Activated B cell treated with CpG ODN at 0.5 μM for 24 hours (primary cell): ENCODE results near the gene CPNE4. TPM values are rescaled to one million over a fixed set of nuclear protein-coding genes. Genes with fewer than 3 reads are reported as not detected.

ENCODE experiments used
- ATAC-seq: fragments of 200-7000 bp; cut with Tn5 transposase; one replicate; pipeline ENCODE4 v1.10.0; 2021; ENCODE audit warnings: low read depth, mild to moderate bottlenecking, moderate library complexity
- CTCF ChIA-PET: fragments of 350-600 bp; sonication (Branson Sonifier 250); formaldehyde crosslinking; loops from one replicate; lab custom pipeline; 2021; ENCODE audit warnings: antibody characterized with exemption; lab: Charles Lee
- POLR2A ChIA-PET: fragments of 350-600 bp; sonication (Branson Sonifier 250); formaldehyde crosslinking; loops from one replicate; lab custom pipeline; 2021; ENCODE audit warnings: antibody characterized with exemption; lab: Charles Lee
- DNase-seq: peaks from one replicate; pipeline ENCODE4 v3.0.0; 2022
- H3K27ac Mint-ChIP-seq: one replicate; pipeline ENCODE4 v1.8.0; 2020; ENCODE audit warnings: mixed read lengths
- H3K27me3 Mint-ChIP-seq: one replicate; pipeline ENCODE4 v1.8.0; 2021; ENCODE audit warnings: mixed read lengths
- H3K36me3 Mint-ChIP-seq: one replicate; pipeline ENCODE4 v1.8.0; 2021; ENCODE audit warnings: low read depth, mixed read lengths
- H3K4me1 Mint-ChIP-seq: one replicate; pipeline ENCODE4 v1.8.0; 2021; ENCODE audit warnings: mixed read lengths
- H3K4me3 Mint-ChIP-seq: one replicate; pipeline ENCODE4 v1.8.0; 2020; ENCODE audit warnings: mild to moderate bottlenecking, mixed read lengths
- H3K9me3 Mint-ChIP-seq: one replicate; pipeline ENCODE4 v1.8.0; 2020; ENCODE audit warnings: mixed read lengths
- intact Hi-C: fragments of 100-400 bp; cut with micrococcal nuclease; formaldehyde crosslinking; loops from one replicate; pipeline ENCODE4 v1.15.1; 2024
- total RNA-seq: library from RNA; stranded (reverse); gene quantifications from 2 replicates; pipeline ENCODE4 v1.2.3, GENCODE V29; 2022
- TF ChIP-seq, protein P1 (sequence below): fragments of 200-600 bp; IDR thresholded peaks from one replicate; pipeline ENCODE4 v1.8.0; 2022; ENCODE audit warnings: antibody characterized with exemption, mild to moderate bottlenecking

Gene CPNE4
- total RNA-seq, 1 donor from 2014 or later, result not detected

DNA sequence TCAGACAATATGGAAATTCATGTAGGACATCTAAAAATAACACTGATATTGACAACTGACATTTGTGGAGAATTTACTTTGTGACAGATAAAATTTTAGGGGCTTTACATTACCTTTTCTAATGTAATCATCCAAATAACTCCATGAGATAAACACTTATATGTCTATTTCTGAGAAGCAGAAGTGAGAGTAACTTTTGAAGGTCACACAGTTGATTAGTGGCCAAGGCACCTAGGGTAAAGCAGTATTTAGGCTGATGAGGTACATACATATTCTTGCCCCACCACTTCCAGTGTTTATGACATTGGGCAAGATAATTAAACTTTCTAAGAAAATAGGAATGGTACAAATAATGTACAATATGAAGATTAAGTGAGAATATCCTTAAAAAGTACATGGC lies 248.4 kb downstream of the CPNE4 start:
- H3K36me3 Mint-ChIP-seq, result no peaks in the 10 kb centered on the region
- H3K4me3 Mint-ChIP-seq, result no peak overlapping the region
- no peak for ATAC-seq
- DNase-seq, result no peak
- ChIA-PET CTCF (no interaction called here), POLR2A (no interaction called here)
- TF ChIP-seq, protein P1, sequence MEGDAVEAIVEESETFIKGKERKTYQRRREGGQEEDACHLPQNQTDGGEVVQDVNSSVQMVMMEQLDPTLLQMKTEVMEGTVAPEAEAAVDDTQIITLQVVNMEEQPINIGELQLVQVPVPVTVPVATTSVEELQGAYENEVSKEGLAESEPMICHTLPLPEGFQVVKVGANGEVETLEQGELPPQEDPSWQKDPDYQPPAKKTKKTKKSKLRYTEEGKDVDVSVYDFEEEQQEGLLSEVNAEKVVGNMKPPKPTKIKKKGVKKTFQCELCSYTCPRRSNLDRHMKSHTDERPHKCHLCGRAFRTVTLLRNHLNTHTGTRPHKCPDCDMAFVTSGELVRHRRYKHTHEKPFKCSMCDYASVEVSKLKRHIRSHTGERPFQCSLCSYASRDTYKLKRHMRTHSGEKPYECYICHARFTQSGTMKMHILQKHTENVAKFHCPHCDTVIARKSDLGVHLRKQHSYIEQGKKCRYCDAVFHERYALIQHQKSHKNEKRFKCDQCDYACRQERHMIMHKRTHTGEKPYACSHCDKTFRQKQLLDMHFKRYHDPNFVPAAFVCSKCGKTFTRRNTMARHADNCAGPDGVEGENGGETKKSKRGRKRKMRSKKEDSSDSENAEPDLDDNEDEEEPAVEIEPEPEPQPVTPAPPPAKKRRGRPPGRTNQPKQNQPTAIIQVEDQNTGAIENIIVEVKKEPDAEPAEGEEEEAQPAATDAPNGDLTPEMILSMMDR, result no peak
- H3K27me3 Mint-ChIP-seq, result peaks cover 4% of the 10 kb centered on the region
- intact Hi-C loops, result no loop called here
- no peak overlapping the region for H3K27ac Mint-ChIP-seq
- no peaks in the 10 kb centered on the region for H3K9me3 Mint-ChIP-seq
- no peaks in the 10 kb centered on the region for H3K4me1 Mint-ChIP-seq

DNA sequence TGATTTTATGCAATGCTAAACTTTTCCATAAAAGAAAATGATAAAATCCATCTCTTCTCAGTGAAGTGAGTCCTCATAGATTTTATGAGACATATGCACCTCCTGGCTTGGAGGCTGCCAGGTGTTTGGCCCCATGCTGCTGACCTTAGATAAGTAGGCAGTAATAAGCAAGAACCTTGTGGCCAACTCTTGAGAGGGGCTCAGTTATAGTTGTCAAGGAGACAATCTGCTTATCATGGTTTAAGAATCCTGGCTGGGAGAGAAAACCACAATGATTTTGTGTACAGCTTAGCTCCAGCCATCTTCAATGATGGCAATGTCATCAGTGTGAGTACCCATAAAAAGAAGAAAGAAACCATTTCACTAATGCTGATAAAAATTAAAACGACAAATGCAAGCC lies 252.1 kb downstream of the CPNE4 start:
- no peak for DNase-seq
- H3K4me3 Mint-ChIP-seq, result no peak overlapping the region
- H3K27ac Mint-ChIP-seq, result no peak overlapping the region
- peaks cover 2% of the 10 kb centered on the region for H3K9me3 Mint-ChIP-seq
- ChIA-PET POLR2A (no interaction called here), CTCF (no interaction called here)
- TF ChIP-seq, protein P1, result no peak
- intact Hi-C loops, result no loop called here
- no peaks in the 10 kb centered on the region for H3K4me1 Mint-ChIP-seq
- ATAC-seq, result no peak
- no peaks in the 10 kb centered on the region for H3K36me3 Mint-ChIP-seq
- H3K27me3 Mint-ChIP-seq, result peaks cover 2% of the 10 kb centered on the region

DNA sequence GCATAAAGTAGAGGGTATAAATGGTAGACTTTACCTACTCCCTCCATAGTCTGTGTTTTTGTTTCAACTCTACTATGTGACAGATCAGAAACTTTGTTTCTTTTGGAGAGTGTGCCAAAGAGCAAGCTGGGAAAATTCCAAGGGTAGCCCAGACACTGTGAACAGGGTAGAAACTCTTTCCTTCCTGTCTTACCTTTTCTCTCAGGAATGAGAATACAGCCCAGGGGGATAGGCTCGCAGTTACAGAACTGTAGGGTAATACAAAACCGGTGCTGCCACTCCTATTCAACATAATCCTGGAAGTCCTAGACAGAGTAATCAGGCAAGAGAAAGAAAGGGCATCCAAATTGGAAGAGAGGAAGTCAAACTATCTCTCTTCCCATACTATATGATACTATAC lies 256.3 kb downstream of the CPNE4 start:
- TF ChIP-seq, protein P1, result no peak
- intact Hi-C loops, result no loop called here
- H3K9me3 Mint-ChIP-seq, result peaks cover 2% of the 10 kb centered on the region
- no peak for ATAC-seq
- H3K4me3 Mint-ChIP-seq, result no peak overlapping the region
- no peak overlapping the region for H3K27ac Mint-ChIP-seq
- H3K36me3 Mint-ChIP-seq, result no peaks in the 10 kb centered on the region
- ChIA-PET POLR2A (no interaction called here), CTCF (no interaction called here)
- no peaks in the 10 kb centered on the region for H3K4me1 Mint-ChIP-seq
- H3K27me3 Mint-ChIP-seq, result peaks cover 2% of the 10 kb centered on the region
- DNase-seq, result no peak

DNA sequence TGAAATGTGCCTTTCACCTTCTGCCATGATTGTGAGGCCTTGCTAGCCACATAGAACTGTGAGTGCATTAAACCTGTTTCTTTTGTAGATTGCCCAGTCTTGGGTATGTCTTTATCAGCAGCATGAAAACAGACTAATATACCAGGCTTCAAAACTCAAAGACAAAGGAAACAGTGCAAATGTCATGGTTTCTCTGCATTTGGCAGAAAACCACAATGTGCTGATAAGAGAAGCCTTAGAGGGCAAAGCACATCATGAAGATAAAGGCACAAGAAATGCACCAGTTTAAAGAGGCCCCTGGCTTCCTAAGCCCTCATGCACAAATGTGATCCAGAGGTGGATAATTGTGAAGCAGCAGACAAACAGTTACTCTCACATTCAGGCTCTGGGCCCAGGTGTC lies 259.2 kb downstream of the CPNE4 start:
- CTCF ChIA-PET, result no interaction called here
- TF ChIP-seq, protein P1, result no peak
- Mint-ChIP-seq H3K27ac (no peak overlapping the region), H3K4me1 (no peaks in the 10 kb centered on the region), H3K9me3 (peaks cover 2% of the 10 kb centered on the region), H3K27me3 (peaks cover 4% of the 10 kb centered on the region), H3K36me3 (no peaks in the 10 kb centered on the region), H3K4me3 (no peak overlapping the region)
- ATAC-seq (no peak), DNase-seq (no peak)
- intact Hi-C loops, result no loop called here
- POLR2A ChIA-PET, result no interaction called here

DNA sequence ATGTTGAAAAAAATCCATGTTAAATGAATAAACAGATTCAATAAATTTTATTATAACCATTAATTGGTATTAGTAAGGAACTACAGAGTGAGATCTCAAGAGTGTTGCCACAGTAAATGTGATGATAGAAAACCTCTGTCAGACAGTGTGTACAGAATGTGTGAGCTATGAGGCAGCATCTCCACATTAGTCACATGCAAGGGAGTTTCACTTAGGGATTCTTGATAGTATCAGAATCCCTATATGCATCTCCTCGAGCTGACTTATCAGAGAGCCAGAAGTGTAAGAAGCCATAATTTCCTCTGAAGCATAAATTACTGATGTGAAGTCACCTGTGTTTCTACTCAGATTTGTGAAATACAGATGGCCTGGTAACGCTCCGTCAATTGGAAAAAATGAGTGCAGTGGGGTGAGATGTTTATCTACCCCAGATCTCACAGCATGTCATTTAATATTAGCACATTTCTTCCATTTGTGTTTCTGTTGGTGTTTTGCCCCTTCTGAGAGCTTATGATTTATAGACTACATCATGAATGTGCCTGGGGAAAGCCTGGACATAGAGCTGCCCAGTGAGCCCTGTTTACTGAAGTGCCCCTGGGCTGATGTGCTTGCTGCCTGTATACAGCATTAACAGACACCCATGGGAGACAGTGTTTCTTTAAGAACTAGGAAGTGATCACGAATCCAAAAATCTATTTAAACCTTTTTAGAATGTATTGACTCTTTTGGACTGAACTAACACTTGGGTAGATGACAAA lies 262.4 kb downstream of the CPNE4 start:
- TF ChIP-seq, protein P1, result no peak
- Mint-ChIP-seq H3K4me3 (no peak overlapping the region), H3K4me1 (no peaks in the 10 kb centered on the region), H3K27me3 (peaks cover 3% of the 10 kb centered on the region), H3K36me3 (no peaks in the 10 kb centered on the region), H3K27ac (no peak overlapping the region), H3K9me3 (no peaks in the 10 kb centered on the region)
- no peak for DNase-seq
- no peak for ATAC-seq
- CTCF ChIA-PET, result no interaction called here
- intact Hi-C loops, result no loop called here
- POLR2A ChIA-PET, result no interaction called here
